Neural progenitor cell (in vitro differentiated cells): ENCODE results near the gene EIF6.

Source experiments
- CTCF ChIP-seq: fragments of 200-600 bp; sonication (generic); IDR thresholded peaks from 2 replicates; pipeline ENCODE4 v1.5.1; 2017; ENCODE audit warnings: antibody characterized with exemption, mild to moderate bottlenecking
- EZH2 ChIP-seq: fragments of 200-600 bp; sonication (generic); IDR thresholded peaks from 2 replicates; pipeline ENCODE4 v1.6.1; 2017; ENCODE audit warnings: antibody characterized with exemption, mild to moderate bottlenecking, moderate library complexity
- EZH2phosphoT487 ChIP-seq: fragments of 200-600 bp; sonication (generic); IDR thresholded peaks from 2 replicates; pipeline ENCODE4 v1.6.1; 2017; ENCODE audit warnings: antibody characterized with exemption

- TF ChIP-seq CTCF (no peak), EZH2 (no peak), EZH2phosphoT487 (no peak)
Measured at GRCh38 chr20:35292504-35293285, 8.1 kb upstream of the EIF6 start.
